Skeletal muscle satellite cell (primary cell): Measurements from ENCODE around the gene DRD3.

Experiments used
- H3K27me3 ChIP-seq: 2 replicates; pipeline ENCODE4 v1.7.0; 2013; ENCODE audit warnings: low read length; ENCODE audit not compliant: control insufficient read depth, insufficient read depth
- H3K36me3 ChIP-seq: 2 replicates; pipeline ENCODE4 v1.7.0; 2013; ENCODE audit warnings: mild to moderate bottlenecking, control low read depth, low read length; ENCODE audit not compliant: insufficient read depth
- H3K4me1 ChIP-seq: 2 replicates; pipeline ENCODE4 v1.7.0; 2013; ENCODE audit warnings: low read length; ENCODE audit not compliant: control insufficient read depth, insufficient read depth
- H3K4me2 ChIP-seq: 2 replicates; pipeline ENCODE4 v1.7.0; 2013; ENCODE audit warnings: mild to moderate bottlenecking, low read length
- H3K4me3 ChIP-seq: 2 replicates; pipeline ENCODE4 v1.7.0; 2013; ENCODE audit warnings: low read length
- H3K9ac ChIP-seq: 2 replicates; pipeline ENCODE4 v1.7.0; 2013; ENCODE audit warnings: mild to moderate bottlenecking, low read depth, low read length, moderate library complexity
- H3K9me3 ChIP-seq: replicated peaks from 2 replicates; pipeline ENCODE4 v1.7.0; 2013; ENCODE audit warnings: mild to moderate bottlenecking, control low read depth, low read length

Gene DRD3

GRCh38 chr3:114214542-114215341 lies 35.9 kb upstream of the DRD3 start:
- no peaks in the 10 kb centered on the region for H3K9me3 ChIP-seq
- H3K4me1 ChIP-seq: peaks cover 55% of the 10 kb centered on the region
- H3K4me3 ChIP-seq: peak overlapping the region; percentile 51
- H3K9ac ChIP-seq: peak overlapping the region; percentile 48
- peaks cover 8% of the 10 kb centered on the region for H3K27me3 ChIP-seq
- H3K36me3 ChIP-seq: no peaks in the 10 kb centered on the region
- peak overlapping the region; percentile 79 for H3K4me2 ChIP-seq

- H3K4me2 ChIP-seq: peak overlapping the region; percentile 79
- peak overlapping the region; percentile 51 for H3K4me3 ChIP-seq
- peak overlapping the region; percentile 48 for H3K9ac ChIP-seq
- H3K27me3 ChIP-seq: peaks cover 3% of the 10 kb centered on the region
- no peaks in the 10 kb centered on the region for H3K9me3 ChIP-seq
- H3K4me1 ChIP-seq: peaks cover 55% of the 10 kb centered on the region
- H3K36me3 ChIP-seq: no peaks in the 10 kb centered on the region
Measured at GRCh38 chr3:114213627-114214541, 35.0 kb upstream of the DRD3 start.

- H3K27me3 ChIP-seq: peaks cover 3% of the 10 kb centered on the region
- H3K36me3 ChIP-seq: no peaks in the 10 kb centered on the region
- H3K9me3 ChIP-seq: no peaks in the 10 kb centered on the region
- H3K4me3 ChIP-seq: peak overlapping the region; percentile 51
- H3K9ac ChIP-seq: peak overlapping the region; percentile 48
- H3K4me2 ChIP-seq: peak overlapping the region; percentile 79
- H3K4me1 ChIP-seq: peaks cover 55% of the 10 kb centered on the region
Measured at GRCh38 chr3:114213292-114213626, 34.4 kb upstream of the DRD3 start.

GRCh38 chr3:114212646-114213045 lies 33.8 kb upstream of the DRD3 start:
- Histone ChIP-seq H3K9me3 (no peaks in the 10 kb centered on the region), H3K9ac (no peak overlapping the region), H3K4me2 (no peak overlapping the region), H3K4me3 (no peak overlapping the region), H3K27me3 (peaks cover 5% of the 10 kb centered on the region), H3K4me1 (peaks cover 53% of the 10 kb centered on the region), H3K36me3 (no peaks in the 10 kb centered on the region)

GRCh38 chr3:114207768-114208167 lies 28.9 kb upstream of the DRD3 start:
- Histone ChIP-seq H3K4me2 (no peak overlapping the region), H3K27me3 (peaks cover 24% of the 10 kb centered on the region), H3K4me3 (no peak overlapping the region), H3K9me3 (no peaks in the 10 kb centered on the region), H3K4me1 (peaks cover 5% of the 10 kb centered on the region), H3K36me3 (no peaks in the 10 kb centered on the region), H3K9ac (no peak overlapping the region)

- H3K9me3 ChIP-seq: no peaks in the 10 kb centered on the region
- H3K4me1 ChIP-seq: no peaks in the 10 kb centered on the region
- no peak overlapping the region for H3K4me3 ChIP-seq
- H3K4me2 ChIP-seq: no peak overlapping the region
- no peak overlapping the region for H3K9ac ChIP-seq
- H3K36me3 ChIP-seq: no peaks in the 10 kb centered on the region
- H3K27me3 ChIP-seq: peaks cover 24% of the 10 kb centered on the region
Measured at GRCh38 chr3:114206342-114206741, 27.5 kb upstream of the DRD3 start.

GRCh38 chr3:114205541-114205940 lies 26.7 kb upstream of the DRD3 start:
- Histone ChIP-seq H3K4me1 (no peaks in the 10 kb centered on the region), H3K9ac (no peak overlapping the region), H3K9me3 (no peaks in the 10 kb centered on the region), H3K4me3 (no peak overlapping the region), H3K27me3 (peaks cover 24% of the 10 kb centered on the region), H3K36me3 (no peaks in the 10 kb centered on the region), H3K4me2 (no peak overlapping the region)

- no peaks in the 10 kb centered on the region for H3K4me1 ChIP-seq
- no peak overlapping the region for H3K4me3 ChIP-seq
- no peaks in the 10 kb centered on the region for H3K36me3 ChIP-seq
- H3K27me3 ChIP-seq: no peaks in the 10 kb centered on the region
- no peak overlapping the region for H3K4me2 ChIP-seq
- H3K9ac ChIP-seq: no peak overlapping the region
- no peaks in the 10 kb centered on the region for H3K9me3 ChIP-seq
Measured at GRCh38 chr3:114194750-114195149, 15.9 kb upstream of the DRD3 start.

- no peak overlapping the region for H3K9ac ChIP-seq
Measured at GRCh38 chr3:114192136-114192535, 13.3 kb upstream of the DRD3 start.

GRCh38 chr3:114186501-114186900 lies 7.6 kb upstream of the DRD3 start:
- Histone ChIP-seq H3K9me3 (no peaks in the 10 kb centered on the region), H3K4me3 (no peak overlapping the region), H3K27me3 (peaks cover 14% of the 10 kb centered on the region), H3K4me2 (no peak overlapping the region), H3K9ac (no peak overlapping the region), H3K4me1 (no peaks in the 10 kb centered on the region), H3K36me3 (no peaks in the 10 kb centered on the region)

More at GRCh38 chr3:114192136-114192535, 13.3 kb upstream of the DRD3 start:
- Histone ChIP-seq H3K36me3 (no peaks in the 10 kb centered on the region), H3K4me1 (no peaks in the 10 kb centered on the region), H3K4me3 (no peak overlapping the region), H3K4me2 (no peak overlapping the region), H3K9me3 (no peaks in the 10 kb centered on the region), H3K27me3 (peaks cover 10% of the 10 kb centered on the region)

GRCh38 chr3:114179575-114179974 lies 723 bp upstream of the DRD3 start:
- Histone ChIP-seq H3K9me3 (no peaks in the 10 kb centered on the region), H3K27me3 (peaks cover 11% of the 10 kb centered on the region), H3K4me3 (no peak overlapping the region), H3K9ac (no peak overlapping the region), H3K36me3 (no peaks in the 10 kb centered on the region), H3K4me2 (no peak overlapping the region), H3K4me1 (no peaks in the 10 kb centered on the region)
